K562 (cell line): ENCODE data around the gene BTG2. TPM values are rescaled to one million over a fixed set of nuclear protein-coding genes. Genes with fewer than 3 reads are reported as not detected.
A peak's percentile ranks its signal among the peaks of the same experiment; 100 is the strongest.

Experiments used
- ADNP ChIP-seq: fragments of 200-800 bp; sonication (Bioruptor generic); IDR thresholded peaks from 2 replicates; pipeline ENCODE4 v1.6.1; 2016; ENCODE audit warnings: missing genetic modification characterization, missing compliant biosample characterization
- CBFA2T2 ChIP-seq: fragments of 450-650 bp; conservative IDR thresholded peaks from 2 replicates; pipeline ENCODE4 v1.6.1; 2017; ENCODE audit warnings: mild to moderate bottlenecking
- DNMT1 ChIP-seq: fragments of 450-650 bp; IDR thresholded peaks from 2 replicates; pipeline ENCODE4 v1.6.1; 2016; ENCODE audit warnings: antibody characterized with exemption, mild to moderate bottlenecking
- EWSR1 ChIP-seq: fragments of 450-650 bp; IDR thresholded peaks from 2 replicates; pipeline ENCODE4 v1.6.1; 2018; ENCODE audit warnings: borderline replicate concordance, mild to moderate bottlenecking, low read depth, moderate library complexity; ENCODE audit not compliant: partially characterized antibody
- EZH2 ChIP-seq: IDR thresholded peaks from 2 replicates; pipeline ENCODE4 v1.6.1; 2012; ENCODE audit warnings: low read depth, mild to moderate bottlenecking, inconsistent platforms, low read length, borderline replicate concordance
- FOXJ3 ChIP-seq: sonication (generic); formaldehyde crosslinking; IDR thresholded peaks from 2 replicates; pipeline ENCODE4 v1.4.0; 2020; ENCODE audit warnings: mild to moderate bottlenecking, missing genetic modification reagents
- HLTF ChIP-seq: fragments of 450-650 bp; IDR thresholded peaks from 2 replicates; pipeline ENCODE4 v1.6.1; 2016
- HMGN3 ChIP-seq: IDR thresholded peaks from 2 replicates; pipeline ENCODE4 v1.6.1; 2011; ENCODE audit warnings: borderline replicate concordance, low read depth, mild to moderate bottlenecking, mixed read lengths, low read length; ENCODE audit not compliant: insufficient read length; ENCODE audit errors: extremely low read depth
- HNRNPLL ChIP-seq: fragments of 200-400 bp; formaldehyde crosslinking; IDR thresholded peaks from 2 replicates; pipeline ENCODE4 v1.6.1; 2017; ENCODE audit warnings: low read length, low read depth, mild to moderate bottlenecking; ENCODE audit not compliant: poor library complexity, severe bottlenecking
- HOXB6 ChIP-seq: fragments of 250-450 bp; sonication (Bioruptor Pico); IDR thresholded peaks from 2 replicates; pipeline ENCODE4 v1.5.1; 2022; ENCODE audit warnings: mild to moderate bottlenecking, borderline replicate concordance
- MAZ ChIP-seq, 2 experiments: fragments of 450-650 bp in 1 of 2; sonication (generic) in 1 of 2; formaldehyde crosslinking; IDR thresholded peaks in 1 of 2; conservative IDR thresholded peaks in 1 of 2; 2 replicates each; pipeline versions ENCODE4 v1.4.0 to v1.5.0; 2020; ENCODE audit warnings: mild to moderate bottlenecking in 1 of 2, missing genetic modification reagents in 1 of 2
- NELFE ChIP-seq: IDR thresholded peaks from 2 replicates; pipeline ENCODE4 v1.6.1; 2011; ENCODE audit warnings: mild to moderate bottlenecking; ENCODE audit not compliant: insufficient read depth, insufficient read length
- NFIC ChIP-seq: fragments of 450-650 bp; IDR thresholded peaks from 2 replicates; pipeline ENCODE4 v1.6.1; 2017; ENCODE audit warnings: mild to moderate bottlenecking, inconsistent platforms
- POLR2B ChIP-seq: fragments of 450-650 bp; IDR thresholded peaks from 2 replicates; pipeline ENCODE4 v1.6.1; 2018; ENCODE audit warnings: low read depth; ENCODE audit not compliant: partially characterized antibody
- PTRF ChIP-seq: fragments of 450-650 bp; IDR thresholded peaks from 2 replicates; pipeline ENCODE4 v1.6.1; 2016; ENCODE audit warnings: mild to moderate bottlenecking, missing genetic modification characterization, missing compliant biosample characterization
- RFX1 ChIP-seq: fragments of 450-650 bp; IDR thresholded peaks from 2 replicates; pipeline ENCODE4 v1.6.1; 2016; ENCODE audit warnings: mild to moderate bottlenecking, moderate library complexity
- SRSF9 ChIP-seq: fragments of 200-400 bp; formaldehyde crosslinking; IDR thresholded peaks from 2 replicates; pipeline ENCODE4 v1.6.1; 2017; ENCODE audit warnings: low read depth, low read length, borderline replicate concordance
- TAF15 ChIP-seq: fragments of 200-400 bp; formaldehyde crosslinking; IDR thresholded peaks from 2 replicates; pipeline ENCODE4 v1.6.1; 2017; ENCODE audit warnings: mild to moderate bottlenecking, low read depth, low read length, moderate library complexity
- TCF3 ChIP-seq: sonication (generic); formaldehyde crosslinking; IDR thresholded peaks from 2 replicates; pipeline ENCODE4 v1.4.0; 2020; ENCODE audit warnings: mild to moderate bottlenecking, missing genetic modification reagents
- ZFP1 ChIP-seq: fragments of 450-650 bp; formaldehyde crosslinking; IDR thresholded peaks from 2 replicates; pipeline ENCODE4 v1.4.0; 2020; ENCODE audit warnings: mild to moderate bottlenecking, mixed read lengths
- ZNF133 ChIP-seq: fragments of 250-450 bp; sonication (Bioruptor Pico); IDR thresholded peaks from 2 replicates; pipeline ENCODE4 v1.4.0; 2020; ENCODE audit warnings: mild to moderate bottlenecking
- ZNF507 ChIP-seq: conservative IDR thresholded peaks from 2 replicates; pipeline ENCODE4 v1.6.1; 2017; ENCODE audit warnings: missing genetic modification characterization, missing compliant biosample characterization
- polyA plus RNA-seq, 8 experiments: library from polyadenylated mRNA; depleted of rRNA in 4 of 8; stranded (reverse) in 5 of 8; unstranded in 3 of 8; fragments of >200 nt; fragmentation: Nextera tagmentation in 2 of 8; fragmentation: Illumina TruSeq in 1 of 8; extraction: Ambion mirVana in 2 of 8; extraction: Trizol in 1 of 8; gene quantifications; 2 replicates each; pipeline versions ENCODE4 v1.2.1 to v1.2.3, GENCODE V29; 2011 to 2014; ENCODE audit warnings: inconsistent platforms in 1 of 8, missing spikeins in 1 of 8
- total RNA-seq, 7 experiments: library from RNA; depleted of rRNA in 6 of 7; stranded (reverse); fragments of >200 nt in 6 of 7; fragmentation: Illumina TruSeq in 2 of 7; extraction: Trizol in 2 of 7; gene quantifications; 2 replicates each; pipeline versions ENCODE4 v1.2.1 to v1.2.3, GENCODE V29; 2011 to 2021; ENCODE audit warnings: low replicate concordance in 1 of 7
- TF ChIP-seq, protein P1 (sequence below): fragments of 250-450 bp; sonication (Bioruptor Pico); IDR thresholded peaks from 2 replicates; pipeline ENCODE4 v1.8.0; 2022; ENCODE audit warnings: inconsistent platforms, mild to moderate bottlenecking, moderate library complexity, borderline replicate concordance
- TF ChIP-seq, protein P2 (sequence below): fragments of 450-650 bp; formaldehyde crosslinking; conservative IDR thresholded peaks from 2 replicates; pipeline ENCODE4 v1.4.0; 2022; ENCODE audit warnings: mild to moderate bottlenecking, missing genetic modification characterization
- TF ChIP-seq, protein P3 (sequence below): fragments of 250-450 bp; sonication (Bioruptor Pico); IDR thresholded peaks from 2 replicates; pipeline ENCODE4 v1.5.0; 2022; ENCODE audit warnings: mild to moderate bottlenecking

Gene BTG2
- total and polyA plus RNA-seq, 9 of the 15 experiments (the other 6 are each of a cell fraction or from before 2014, with no cell fraction given) = 2.3 to 41.9 (median 8.7) TPM

DNA sequence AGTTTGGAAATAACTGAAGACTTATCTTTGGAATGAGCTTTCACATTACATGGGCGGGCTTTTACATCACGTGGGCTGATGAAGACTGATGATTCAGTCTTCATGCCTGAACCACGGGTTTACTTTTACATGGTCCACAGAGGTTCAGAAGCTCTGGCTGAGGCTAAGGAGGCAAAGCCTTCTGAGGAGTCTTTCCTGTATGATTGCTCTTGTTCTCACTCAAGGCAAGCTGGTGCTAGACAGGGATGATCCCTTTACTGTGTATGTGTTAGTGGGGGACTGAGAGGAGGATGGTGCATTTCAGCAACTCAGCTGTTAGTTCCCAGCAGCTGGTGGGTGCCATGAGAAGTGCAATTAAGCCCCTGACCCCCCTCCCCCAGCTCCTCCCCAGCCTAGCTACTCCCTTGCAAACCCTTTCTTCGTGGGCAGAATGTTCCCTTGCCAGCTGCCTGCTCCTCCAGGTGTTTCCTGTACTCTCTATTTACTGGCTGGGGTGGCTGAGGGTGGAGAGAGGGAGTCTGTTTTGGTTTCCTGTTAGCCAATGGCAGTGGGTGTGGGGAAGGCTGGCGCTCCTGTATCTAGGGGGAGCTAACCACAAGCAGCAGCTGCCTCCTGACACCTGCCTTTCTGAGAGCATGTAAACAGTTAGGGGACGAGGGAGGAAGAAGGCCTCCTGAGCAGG is 15.4 kb downstream of the BTG2 start (continued):
- TF ChIP-seq TCF3 (peak; percentile 44; the same call in 1 of the 2 replicates), HLTF (no peak), EZH2 (no peak), PTRF (tag) (no peak), NFIC (no peak), HOXB6 (CRISPR knock-in tag) (no peak), TAF15 (no peak), HMGN3 (no peak), RFX1 (no peak), ZNF133 (no peak), ADNP (tag) (no peak), MAZ (CRISPR knock-in tag; conservative IDR thresholded peaks at IDR 0.05 in 1 of 2, IDR thresholded peaks at IDR 0.05 in 1 of 2) (peak in 1 of 2 experiments; percentile 39; a peak in 1 of 4 replicates), CBFA2T2 (peak; percentile 56), POLR2B (no peak), HNRNPLL (no peak), NELFE (no peak), ZNF507 (tag) (no peak), EWSR1 (no peak), DNMT1 (no peak), ZFP1 (CRISPR knock-in tag) (no peak), SRSF9 (no peak), FOXJ3 (no peak)
- TF ChIP-seq, protein P1, sequence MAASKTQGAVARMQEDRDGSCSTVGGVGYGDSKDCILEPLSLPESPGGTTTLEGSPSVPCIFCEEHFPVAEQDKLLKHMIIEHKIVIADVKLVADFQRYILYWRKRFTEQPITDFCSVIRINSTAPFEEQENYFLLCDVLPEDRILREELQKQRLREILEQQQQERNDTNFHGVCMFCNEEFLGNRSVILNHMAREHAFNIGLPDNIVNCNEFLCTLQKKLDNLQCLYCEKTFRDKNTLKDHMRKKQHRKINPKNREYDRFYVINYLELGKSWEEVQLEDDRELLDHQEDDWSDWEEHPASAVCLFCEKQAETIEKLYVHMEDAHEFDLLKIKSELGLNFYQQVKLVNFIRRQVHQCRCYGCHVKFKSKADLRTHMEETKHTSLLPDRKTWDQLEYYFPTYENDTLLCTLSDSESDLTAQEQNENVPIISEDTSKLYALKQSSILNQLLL (CRISPR knock-in tag) = no peak
- TF ChIP-seq, protein P2, sequence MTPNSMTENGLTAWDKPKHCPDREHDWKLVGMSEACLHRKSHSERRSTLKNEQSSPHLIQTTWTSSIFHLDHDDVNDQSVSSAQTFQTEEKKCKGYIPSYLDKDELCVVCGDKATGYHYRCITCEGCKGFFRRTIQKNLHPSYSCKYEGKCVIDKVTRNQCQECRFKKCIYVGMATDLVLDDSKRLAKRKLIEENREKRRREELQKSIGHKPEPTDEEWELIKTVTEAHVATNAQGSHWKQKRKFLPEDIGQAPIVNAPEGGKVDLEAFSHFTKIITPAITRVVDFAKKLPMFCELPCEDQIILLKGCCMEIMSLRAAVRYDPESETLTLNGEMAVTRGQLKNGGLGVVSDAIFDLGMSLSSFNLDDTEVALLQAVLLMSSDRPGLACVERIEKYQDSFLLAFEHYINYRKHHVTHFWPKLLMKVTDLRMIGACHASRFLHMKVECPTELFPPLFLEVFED (CRISPR knock-in tag) = no peak
- TF ChIP-seq, protein P3, sequence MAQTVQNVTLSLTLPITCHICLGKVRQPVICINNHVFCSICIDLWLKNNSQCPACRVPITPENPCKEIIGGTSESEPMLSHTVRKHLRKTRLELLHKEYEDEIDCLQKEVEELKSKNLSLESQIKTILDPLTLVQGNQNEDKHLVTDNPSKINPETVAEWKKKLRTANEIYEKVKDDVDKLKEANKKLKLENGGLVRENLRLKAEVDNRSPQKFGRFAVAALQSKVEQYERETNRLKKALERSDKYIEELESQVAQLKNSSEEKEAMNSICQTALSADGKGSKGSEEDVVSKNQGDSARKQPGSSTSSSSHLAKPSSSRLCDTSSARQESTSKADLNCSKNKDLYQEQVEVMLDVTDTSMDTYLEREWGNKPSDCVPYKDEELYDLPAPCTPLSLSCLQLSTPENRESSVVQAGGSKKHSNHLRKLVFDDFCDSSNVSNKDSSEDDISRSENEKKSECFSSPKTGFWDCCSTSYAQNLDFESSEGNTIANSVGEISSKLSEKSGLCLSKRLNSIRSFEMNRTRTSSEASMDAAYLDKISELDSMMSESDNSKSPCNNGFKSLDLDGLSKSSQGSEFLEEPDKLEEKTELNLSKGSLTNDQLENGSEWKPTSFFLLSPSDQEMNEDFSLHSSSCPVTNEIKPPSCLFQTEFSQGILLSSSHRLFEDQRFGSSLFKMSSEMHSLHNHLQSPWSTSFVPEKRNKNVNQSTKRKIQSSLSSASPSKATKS (CRISPR knock-in tag) = no peak
